HG02763 (cell line): ENCODE measurements around the gene NUTM2B.
"Not testable (repeated sequence)": the region's sequence is repeated elsewhere in the genome, so short reads cannot be mapped to it uniquely, and the experiment has no call there.

Experiments used
- ATAC-seq: cut with Tn5 transposase; IDR thresholded peaks from one replicate; pipeline ENCODE4 v1.9.1; 2021; ENCODE audit warnings: mild to moderate bottlenecking, moderate library complexity; ENCODE audit not compliant: unreplicated experiment

Gene NUTM2B

GRCh38 chr10:79744844-79745243 lies 41.8 kb downstream of the NUTM2B start:
- ATAC-seq: not testable (repeated sequence)

GRCh38 chr10:79748510-79748909 lies 45.5 kb downstream of the NUTM2B start:
- not testable (repeated sequence) for ATAC-seq

- ATAC-seq: not testable (repeated sequence)
Observed at GRCh38 chr10:79753601-79754000, 50.6 kb downstream of the NUTM2B start.

- ATAC-seq: not testable (repeated sequence)
Observed at GRCh38 chr10:79758297-79758993, 55.4 kb downstream of the NUTM2B start.
